K562 (cell line): Measurements from ENCODE around the gene EAF2. TPM values are rescaled to one million over a fixed set of nuclear protein-coding genes. Genes with fewer than 3 reads are reported as not detected.

ENCODE experiments used
- ATAC-seq: fragments of 200-7000 bp; cut with Tn5 transposase; 3 replicates; pipeline ENCODE4 v1.9.1; 2020; ENCODE audit warnings: moderate library complexity
- BruUV-seq: library from RNA; stranded (reverse); fragments of 400-500 nt; replicated peaks from 2 replicates; lab custom pipeline; 2021; lab: Mats Ljungman, UMichigan
- CTCF ChIA-PET: fragments of 300-600 bp; formaldehyde crosslinking; extraction: SDS; loops from one replicate; lab custom pipeline; 2021; ENCODE audit warnings: low intra/inter-chr PET ratio; lab: Yijun Ruan, JAX
- POLR2A ChIA-PET: fragments of 300-600, 350-650 bp; sonication (Branson Sonifier 250); formaldehyde crosslinking; extraction: SDS; loops from one replicate; lab custom pipeline; 2021; ENCODE audit warnings: antibody characterized with exemption, inconsistent platforms; lab: Yijun Ruan, JAX
- DNase-seq, 4 experiments: peaks; one replicate each; pipeline versions ENCODE4 v3.0.0 to v3.0.0-alpha.2; 2011 to 2018; ENCODE audit warnings: low spot score in 3 of 4, mixed read lengths in 3 of 4; ENCODE audit errors: extremely low read depth in 1 of 4
- FAIRE-seq: peaks from 2 replicates; lab custom pipeline; 2011; peaks lifted over from hg19 to GRCh38; lab: Jason Lieb, UNC
- H2AFZ ChIP-seq: 2 replicates; pipeline ENCODE4 v1.6.0; 2011; ENCODE audit warnings: low read depth, low read length, control low read depth, inconsistent platforms
- H3K27ac ChIP-seq: fragments of 200-600 bp; 3 replicates; pipeline ENCODE4 v1.8.0; 2011; ENCODE audit warnings: low read depth, mild to moderate bottlenecking, control low read depth, inconsistent platforms, low read length, moderate library complexity, mixed read lengths; ENCODE audit errors: extremely low read depth
- H3K27me3 ChIP-seq, 2 experiments: fragments of 300-600 bp in 1 of 2; 2 replicates in 1 of 2; 3 replicates in 1 of 2; pipeline versions ENCODE4 v1.6.0 to v1.8.0; 2011; ENCODE audit warnings: inconsistent platforms in 2 of 2, low read length in 2 of 2, mild to moderate bottlenecking in 1 of 2, mixed read lengths in 1 of 2, moderate library complexity in 1 of 2; ENCODE audit not compliant: control insufficient read depth in 2 of 2, insufficient read depth in 2 of 2
- H3K36me3 ChIP-seq: fragments of 300-600 bp; 3 replicates; pipeline ENCODE4 v1.8.0; 2011; ENCODE audit warnings: mild to moderate bottlenecking, low read length, inconsistent platforms; ENCODE audit not compliant: control insufficient read depth, insufficient read depth
- H3K4me1 ChIP-seq, 2 experiments: fragments of 200-600 bp in 1 of 2; replicated peaks in 1 of 2; 2 replicates in 1 of 2; 3 replicates in 1 of 2; pipeline versions ENCODE4 v1.5.1 to v1.8.0; 2011; ENCODE audit warnings: inconsistent platforms in 2 of 2, low read length in 2 of 2, mild to moderate bottlenecking in 1 of 2, mixed read lengths in 1 of 2, moderate library complexity in 1 of 2; ENCODE audit not compliant: control insufficient read depth in 2 of 2, insufficient read depth in 2 of 2
- H3K4me2 ChIP-seq: 2 replicates; pipeline ENCODE4 v1.6.1; 2011; ENCODE audit warnings: low read length, control low read depth, inconsistent platforms, mixed read lengths; ENCODE audit not compliant: insufficient read depth
- H3K4me3 ChIP-seq: fragments of 200-600 bp; sonication (generic), shearing (Covaris generic); 2 replicates; pipeline ENCODE4 v1.5.1; 2016; ENCODE audit warnings: control low read depth, inconsistent platforms
- H3K79me2 ChIP-seq: fragments of 200-600 bp; 3 replicates; pipeline ENCODE4 v1.8.0; 2011; ENCODE audit warnings: low read length, inconsistent platforms; ENCODE audit not compliant: control insufficient read depth, insufficient read depth
- H3K9ac ChIP-seq, 2 experiments: 2 replicates each; pipeline versions ENCODE4 v1.6.0 to v1.6.1; 2011; ENCODE audit warnings: low read depth in 2 of 2, low read length in 2 of 2, control low read depth in 1 of 2, inconsistent platforms in 1 of 2, mild to moderate bottlenecking in 1 of 2, mixed read lengths in 1 of 2; ENCODE audit not compliant: insufficient read depth in 1 of 2
- H3K9me1 ChIP-seq: one replicate; pipeline ENCODE4 v1.6.0; 2011; ENCODE audit warnings: inconsistent platforms, mild to moderate bottlenecking, low read length, moderate library complexity; ENCODE audit not compliant: control insufficient read depth, insufficient read depth
- H3K9me3 ChIP-seq: replicated peaks from 2 replicates; pipeline ENCODE4 v1.5.1; 2011; ENCODE audit warnings: low read depth, low read length, inconsistent platforms; ENCODE audit not compliant: control insufficient read depth, insufficient read depth
- H4K20me1 ChIP-seq: replicated peaks from 2 replicates; pipeline ENCODE4 v1.6.1; 2011; ENCODE audit warnings: low read length, inconsistent platforms, mixed read lengths; ENCODE audit not compliant: control insufficient read depth, insufficient read depth
- WGBS: fragments of 100-300 bp; shearing (Covaris generic); methylation state at CpG from one replicate; pipeline ENCODE4 v1.1.6; 2016; ENCODE audit warnings: low coverage, mixed read lengths; ENCODE audit not compliant: insufficient coverage; ENCODE audit errors: missing lambda C conversion rate; 5-methylcytosine and 5-hydroxymethylcytosine counted together
- in situ Hi-C: fragments of 300-500 bp; cut with MboI; formaldehyde crosslinking; loops from 4 replicates; pipeline ENCODE4 v1.15.0; 2018; ENCODE audit warnings: inconsistent platforms, mixed read lengths
- intact Hi-C: fragments of 100-400 bp; cut with micrococcal nuclease; formaldehyde crosslinking; loops from 2 replicates; pipeline ENCODE4 v1.14.2; 2022
- polyA plus RNA-seq, 8 experiments: library from polyadenylated mRNA; depleted of rRNA in 4 of 8; stranded (reverse) in 5 of 8; unstranded in 3 of 8; fragments of >200 nt; fragmentation: Nextera tagmentation in 2 of 8; fragmentation: Illumina TruSeq in 1 of 8; extraction: Ambion mirVana in 2 of 8; extraction: Trizol in 1 of 8; gene quantifications; 2 replicates each; pipeline versions ENCODE4 v1.2.1 to v1.2.3, GENCODE V29; 2011 to 2014; ENCODE audit warnings: inconsistent platforms in 1 of 8, missing spikeins in 1 of 8
- total RNA-seq, 7 experiments: library from RNA; depleted of rRNA in 6 of 7; stranded (reverse); fragments of >200 nt in 6 of 7; fragmentation: Illumina TruSeq in 2 of 7; extraction: Trizol in 2 of 7; gene quantifications; 2 replicates each; pipeline versions ENCODE4 v1.2.1 to v1.2.3, GENCODE V29; 2011 to 2021; ENCODE audit warnings: low replicate concordance in 1 of 7
- TF ChIP-seq, protein P1 (sequence below): fragments of 250-450 bp; sonication (Bioruptor Pico); IDR thresholded peaks from 2 replicates; pipeline ENCODE4 v1.4.0; 2020

Gene EAF2
- total and polyA plus RNA-seq, 9 of the 15 experiments (the other 6 are each of a cell fraction or from before 2014, with no cell fraction given), result 3.8 to 17.3 (median 6.9) TPM

DNA sequence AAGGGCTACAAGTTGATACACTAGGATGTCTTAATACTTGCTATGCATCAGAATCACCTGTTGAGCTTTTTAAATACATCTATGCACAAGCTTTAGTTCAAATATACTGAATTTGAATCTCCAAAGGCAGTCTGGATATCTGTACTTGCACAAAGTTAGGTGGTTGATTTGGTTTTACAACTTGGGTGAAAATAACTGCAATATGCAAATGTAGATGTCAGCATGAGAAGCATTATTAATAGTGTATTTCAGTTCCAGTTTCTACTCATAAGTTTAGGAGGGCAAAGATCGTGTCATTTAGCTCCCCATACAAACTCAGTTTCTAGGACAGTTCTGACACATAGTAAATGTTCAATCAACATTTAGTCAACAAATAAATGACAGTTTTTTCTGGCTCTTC, 25.8 kb upstream of the EAF2 start:
- no peaks in the 10 kb centered on the region for H3K27me3 ChIP-seq

More for the DNA sequence above, 25.8 kb upstream of the EAF2 start:
- Histone ChIP-seq H3K9ac (no peak overlapping the region), H3K4me1 (no peaks in the 10 kb centered on the region), H3K36me3 (peaks cover 58% of the 10 kb centered on the region; the same call in 2 of the 3 replicates), H3K79me2 (no peaks in the 10 kb centered on the region; the same call in 1 of the 3 replicates), H3K27ac (no peak overlapping the region), H3K9me1 (no peaks in the 10 kb centered on the region), H3K4me3 (no peak overlapping the region), H3K4me2 (no peak overlapping the region), H4K20me1 (no peaks in the 10 kb centered on the region), H2AFZ (no peak overlapping the region), H3K9me3 (no peaks in the 10 kb centered on the region)
- intact Hi-C loops (no loop called here), in situ Hi-C loops (no loop called here)
- 0% methylated on average over 1 of the region's 1 CpG for WGBS
- TF ChIP-seq, protein P1, sequence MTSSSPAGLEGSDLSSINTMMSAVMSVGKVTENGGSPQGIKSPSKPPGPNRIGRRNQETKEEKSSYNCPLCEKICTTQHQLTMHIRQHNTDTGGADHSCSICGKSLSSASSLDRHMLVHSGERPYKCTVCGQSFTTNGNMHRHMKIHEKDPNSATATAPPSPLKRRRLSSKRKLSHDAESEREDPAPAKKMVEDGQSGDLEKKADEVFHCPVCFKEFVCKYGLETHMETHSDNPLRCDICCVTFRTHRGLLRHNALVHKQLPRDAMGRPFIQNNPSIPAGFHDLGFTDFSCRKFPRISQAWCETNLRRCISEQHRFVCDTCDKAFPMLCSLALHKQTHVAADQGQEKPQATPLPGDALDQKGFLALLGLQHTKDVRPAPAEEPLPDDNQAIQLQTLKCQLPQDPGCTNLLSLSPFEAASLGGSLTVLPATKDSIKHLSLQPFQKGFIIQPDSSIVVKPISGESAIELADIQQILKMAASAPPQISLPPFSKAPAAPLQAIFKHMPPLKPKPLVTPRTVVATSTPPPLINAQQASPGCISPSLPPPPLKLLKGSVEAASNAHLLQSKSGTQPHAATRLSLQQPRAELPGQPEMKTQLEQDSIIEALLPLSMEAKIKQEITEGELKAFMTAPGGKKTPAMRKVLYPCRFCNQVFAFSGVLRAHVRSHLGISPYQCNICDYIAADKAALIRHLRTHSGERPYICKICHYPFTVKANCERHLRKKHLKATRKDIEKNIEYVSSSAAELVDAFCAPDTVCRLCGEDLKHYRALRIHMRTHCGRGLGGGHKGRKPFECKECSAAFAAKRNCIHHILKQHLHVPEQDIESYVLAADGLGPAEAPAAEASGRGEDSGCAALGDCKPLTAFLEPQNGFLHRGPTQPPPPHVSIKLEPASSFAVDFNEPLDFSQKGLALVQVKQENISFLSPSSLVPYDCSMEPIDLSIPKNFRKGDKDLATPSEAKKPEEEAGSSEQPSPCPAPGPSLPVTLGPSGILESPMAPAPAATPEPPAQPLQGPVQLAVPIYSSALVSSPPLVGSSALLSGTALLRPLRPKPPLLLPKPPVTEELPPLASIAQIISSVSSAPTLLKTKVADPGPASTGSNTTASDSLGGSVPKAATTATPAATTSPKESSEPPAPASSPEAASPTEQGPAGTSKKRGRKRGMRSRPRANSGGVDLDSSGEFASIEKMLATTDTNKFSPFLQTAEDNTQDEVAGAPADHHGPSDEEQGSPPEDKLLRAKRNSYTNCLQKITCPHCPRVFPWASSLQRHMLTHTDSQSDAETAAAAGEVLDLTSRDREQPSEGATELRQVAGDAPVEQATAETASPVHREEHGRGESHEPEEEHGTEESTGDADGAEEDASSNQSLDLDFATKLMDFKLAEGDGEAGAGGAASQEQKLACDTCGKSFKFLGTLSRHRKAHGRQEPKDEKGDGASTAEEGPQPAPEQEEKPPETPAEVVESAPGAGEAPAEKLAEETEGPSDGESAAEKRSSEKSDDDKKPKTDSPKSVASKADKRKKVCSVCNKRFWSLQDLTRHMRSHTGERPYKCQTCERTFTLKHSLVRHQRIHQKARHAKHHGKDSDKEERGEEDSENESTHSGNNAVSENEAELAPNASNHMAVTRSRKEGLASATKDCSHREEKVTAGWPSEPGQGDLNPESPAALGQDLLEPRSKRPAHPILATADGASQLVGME, result no peak
- ChIA-PET CTCF (no interaction called here), POLR2A (no interaction called here)
- no peak for DNase-seq
- no TSS peak for BruUV-seq
- FAIRE-seq, result no peak
- ATAC-seq, result no peak
